GM19238 (cell line): ENCODE measurements around the gene TNNT2.

Experiments
- DNase-seq: peaks from one replicate; pipeline ENCODE4 v3.0.0; 2011; ENCODE audit warnings: low spot score; ENCODE audit not compliant: insufficient read length

The TNNT2 gene

GRCh38 chr1:201377611-201378092 lies at the start of gene TNNT2:
Gene TNNT2 (minus strand): TSS chr1:201377680. CDS start chr1:201373254, 4,426 bp downstream.
- DNase-seq: no peak

- DNase-seq: no peak
These were observed 49.2 kb upstream of the TNNT2 start for GRCh38 chr1:201426479-201427310.

- DNase-seq: no peak
These were observed 46.7 kb upstream of the TNNT2 start for GRCh38 chr1:201424146-201424545.

GRCh38 chr1:201423655-201424054 lies 46.2 kb upstream of the TNNT2 start:
- no peak for DNase-seq

GRCh38 chr1:201422436-201423030 lies 45.1 kb upstream of the TNNT2 start:
- no peak for DNase-seq

- DNase-seq: no peak
These were observed 44.5 kb upstream of the TNNT2 start for GRCh38 chr1:201422026-201422425.

GRCh38 chr1:201421041-201421440 lies 43.6 kb upstream of the TNNT2 start:
- DNase-seq: no peak

GRCh38 chr1:201420608-201421002 lies 43.1 kb upstream of the TNNT2 start:
- no peak for DNase-seq

- no peak for DNase-seq
These were observed 42.5 kb upstream of the TNNT2 start for GRCh38 chr1:201419746-201420607.

GRCh38 chr1:201419256-201419655 lies 41.8 kb upstream of the TNNT2 start:
- no peak for DNase-seq

GRCh38 chr1:201418461-201418860 lies 41.0 kb upstream of the TNNT2 start:
- DNase-seq: no peak

- no peak for DNase-seq
These were observed 36.7 kb upstream of the TNNT2 start for GRCh38 chr1:201414051-201414738.

GRCh38 chr1:201411292-201411691 lies 33.8 kb upstream of the TNNT2 start:
- no peak for DNase-seq

- no peak for DNase-seq
These were observed 32.0 kb upstream of the TNNT2 start for GRCh38 chr1:201409440-201409839.

- DNase-seq: no peak
These were observed 31.3 kb upstream of the TNNT2 start for GRCh38 chr1:201408834-201409200.

GRCh38 chr1:201408176-201408833 lies 30.8 kb upstream of the TNNT2 start:
- DNase-seq: peak; percentile 84

GRCh38 chr1:201406831-201407406 lies 29.4 kb upstream of the TNNT2 start:
- no peak for DNase-seq

- no peak for DNase-seq
These were observed 28.0 kb upstream of the TNNT2 start for GRCh38 chr1:201405484-201405831.

- DNase-seq: no peak
These were observed 27.4 kb upstream of the TNNT2 start for GRCh38 chr1:201404722-201405483.

- DNase-seq: peak; percentile 34
These were observed 26.6 kb upstream of the TNNT2 start for GRCh38 chr1:201404055-201404454.
